Stimulated activated CD4-positive, alpha-beta T cell treated with anti-CD3 and anti-CD28 coated beads, Interleukin-1b, Interleukin-23, amount 100 ng/mL, for 1 hour (primary cell): Measurements from ENCODE around the gene PTPN5.
"Not testable (repeated sequence)": the region's sequence is repeated elsewhere in the genome, so short reads cannot be mapped to it uniquely, and the experiment has no call there.

Source experiments
- DNase-seq, 2 donors: peaks; one replicate each; pipeline ENCODE4 v3.0.0-alpha.2; 2020; ENCODE audit warnings: low read depth in 2 of 2

Gene PTPN5

GRCh38 chr11:18709414-18709813, 82.2 kb downstream of the PTPN5 start:
- no peak for DNase-seq

GRCh38 chr11:18707811-18708340, 83.7 kb downstream of the PTPN5 start:
- no peak for DNase-seq

- peak in 1 of 2 donors; percentile 32 for DNase-seq
Observed at GRCh38 chr11:18706330-18707243, 85.0 kb downstream of the PTPN5 start.

GRCh38 chr11:18705651-18706281, 85.8 kb downstream of the PTPN5 start:
- no peak for DNase-seq

- no peak for DNase-seq
Observed at GRCh38 chr11:18704698-18705097, 86.9 kb downstream of the PTPN5 start.

GRCh38 chr11:18704045-18704645, 87.5 kb downstream of the PTPN5 start:
- DNase-seq, result no peak

- no peak for DNase-seq
Observed at GRCh38 chr11:18703001-18703763, 88.4 kb downstream of the PTPN5 start.

- no peak for DNase-seq
Observed at GRCh38 chr11:18701614-18702216, 89.9 kb downstream of the PTPN5 start.

GRCh38 chr11:18700872-18701271, 90.7 kb downstream of the PTPN5 start:
- no peak for DNase-seq

- DNase-seq, result no peak
Observed at GRCh38 chr11:18700375-18700774, 91.2 kb downstream of the PTPN5 start.

GRCh38 chr11:18699848-18700261, 91.7 kb downstream of the PTPN5 start:
- no peak for DNase-seq

- DNase-seq, result no peak
Observed at GRCh38 chr11:18699269-18699596, 92.4 kb downstream of the PTPN5 start.

GRCh38 chr11:18698341-18699268, 93.0 kb downstream of the PTPN5 start, which contains the start of gene TMEM86A:
TSS of gene TMEM86A (plus strand) at chr11:18698779. CDS start at chr11:18698887, 108 bp downstream.
- DNase-seq, result peak; percentile 79 to 81

- no peak for DNase-seq
Observed at GRCh38 chr11:18697576-18697975, 94.0 kb downstream of the PTPN5 start.

GRCh38 chr11:18696638-18697225, 94.9 kb downstream of the PTPN5 start:
- no peak for DNase-seq

- no peak for DNase-seq
Observed at GRCh38 chr11:18692941-18693760, 98.4 kb downstream of the PTPN5 start.

- not testable (repeated sequence) for DNase-seq
Observed at GRCh38 chr11:18691467-18692140, 100.0 kb downstream of the PTPN5 start.

GRCh38 chr11:18684267-18684666, 107.3 kb downstream of the PTPN5 start:
- DNase-seq, result no peak
